GM08714 (cell line): ENCODE data around the gene VWA3A.
"Not testable (repeated sequence)": the region's sequence is repeated elsewhere in the genome, so short reads cannot be mapped to it uniquely, and the experiment has no call there.

Experiments used
- H3K4me3 ChIP-seq: fragments of 200-500 bp; sonication (Bioruptor generic); 2 replicates; pipeline ENCODE4 v1.5.1; 2014; ENCODE audit warnings: mild to moderate bottlenecking, low read length, inconsistent platforms
- ZNF274 ChIP-seq: IDR thresholded peaks from 2 replicates; pipeline ENCODE4 v1.6.1; 2012; ENCODE audit warnings: mild to moderate bottlenecking, low read depth, low read length

VWA3A gene, protein sequence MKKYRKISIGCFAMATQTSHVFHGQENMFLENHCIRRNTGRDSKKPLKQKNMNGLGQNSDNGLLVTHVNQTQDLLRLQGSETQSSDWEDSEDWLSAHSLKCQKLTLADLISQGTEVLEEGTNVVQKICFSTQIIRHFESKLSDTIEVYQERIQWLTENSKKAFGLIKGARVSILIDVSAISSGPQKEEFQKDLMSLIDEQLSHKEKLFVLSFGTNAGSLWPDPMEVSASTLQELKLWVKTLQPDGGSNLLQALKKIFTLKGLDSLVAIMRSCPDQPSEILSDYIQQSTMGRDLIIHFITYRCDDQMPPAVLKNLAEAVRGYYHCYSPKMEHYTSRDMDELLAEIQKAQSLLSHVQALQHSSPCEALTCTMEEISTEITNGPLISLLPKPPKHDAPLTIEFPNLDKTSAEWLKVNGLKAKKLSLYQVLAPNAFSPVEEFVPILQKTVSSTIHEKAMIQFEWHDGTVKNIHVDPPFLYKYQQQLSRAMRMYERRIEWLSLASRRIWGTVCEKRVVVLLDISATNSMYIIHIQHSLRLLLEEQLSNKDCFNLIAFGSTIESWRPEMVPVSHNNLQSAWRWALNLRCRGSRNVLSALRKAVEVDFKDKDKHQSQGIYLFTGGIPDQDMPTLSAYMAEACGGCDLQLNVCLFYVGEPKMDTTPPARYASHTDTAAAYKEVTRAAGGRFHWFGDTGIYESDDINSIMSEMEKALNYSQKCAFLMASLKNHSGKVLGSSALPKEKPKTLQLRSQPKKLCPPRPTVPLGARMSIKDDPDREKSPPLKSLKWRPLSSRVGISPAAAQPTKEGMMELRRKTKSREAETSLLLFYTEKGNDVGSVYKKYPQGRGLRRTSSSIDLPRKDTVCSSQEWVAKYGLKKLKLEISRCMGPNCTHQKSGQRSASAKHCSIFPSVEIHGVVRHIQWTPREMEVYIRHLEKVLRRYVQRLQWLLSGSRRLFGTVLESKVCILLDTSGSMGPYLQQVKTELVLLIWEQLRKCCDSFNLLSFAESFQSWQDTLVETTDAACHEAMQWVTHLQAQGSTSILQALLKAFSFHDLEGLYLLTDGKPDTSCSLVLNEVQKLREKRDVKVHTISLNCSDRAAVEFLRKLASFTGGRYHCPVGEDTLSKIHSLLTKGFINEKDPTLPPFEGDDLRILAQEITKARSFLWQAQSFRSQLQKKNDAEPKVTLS

DNA sequence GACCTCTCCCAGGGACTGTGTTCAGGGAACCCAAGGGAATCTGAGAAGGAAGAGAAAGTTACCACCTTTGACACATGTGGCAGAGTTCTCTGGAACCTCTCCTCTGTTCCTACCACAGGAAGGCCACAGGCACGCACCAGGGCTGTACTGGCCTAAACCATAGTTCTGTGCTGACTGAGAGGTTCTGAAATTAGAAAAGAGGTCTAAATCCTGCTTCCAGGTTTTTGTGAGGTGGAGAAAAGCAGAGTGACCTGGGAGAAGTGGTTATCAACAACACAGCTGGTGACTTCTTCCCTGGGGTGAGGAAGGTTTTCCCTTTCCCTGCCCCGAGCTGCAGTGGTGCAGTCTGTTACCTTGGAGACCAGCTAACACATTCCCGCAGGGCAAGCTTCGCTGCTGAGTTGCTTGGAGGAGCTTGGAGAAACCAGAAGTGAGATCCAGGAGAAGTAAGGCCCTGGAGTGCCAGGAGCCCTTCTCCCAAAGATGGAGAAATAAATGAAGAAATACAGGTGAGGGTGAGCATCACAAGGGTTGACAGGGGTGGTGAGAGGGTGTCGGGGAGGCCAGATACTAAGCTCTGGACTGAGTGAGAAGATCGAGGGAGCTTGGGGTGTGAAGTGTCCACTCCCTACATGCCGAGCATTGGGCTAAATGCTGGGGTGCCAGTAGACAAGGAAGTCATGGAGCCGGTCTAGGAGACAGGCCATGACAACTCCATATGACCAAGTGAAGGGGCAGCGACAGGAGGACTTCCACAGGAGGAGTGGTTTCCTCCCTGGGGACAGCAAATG, at the start of gene VWA3A:
TSS of gene VWA3A (plus strand) at position 399 of the 791 bp plus-strand sequence. CDS start at position 496, 97 bp downstream.
- H3K4me3 ChIP-seq: no peak within 1 kb of the TSS
- no peak for TF ChIP-seq ZNF274

DNA sequence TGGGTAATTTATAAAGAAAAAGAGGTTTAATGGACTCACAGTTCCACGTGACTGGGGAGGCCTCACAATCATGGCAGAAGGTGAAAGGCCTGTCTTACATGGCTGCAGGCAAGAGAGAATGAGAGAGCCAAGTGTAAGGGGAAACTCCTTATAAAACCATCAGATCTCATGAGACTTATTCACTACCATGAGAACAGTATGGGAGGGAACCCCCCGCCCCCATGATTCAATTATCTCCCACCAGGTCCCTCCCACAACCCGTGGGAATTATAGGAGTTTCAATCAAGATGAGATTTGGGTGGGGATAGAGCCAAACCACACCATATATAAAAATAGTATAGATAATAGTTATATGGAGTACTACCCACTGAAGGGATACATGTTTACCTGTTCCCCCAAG, 48.5 kb upstream of the VWA3A start:
- not testable (repeated sequence) for H3K4me3 ChIP-seq

DNA sequence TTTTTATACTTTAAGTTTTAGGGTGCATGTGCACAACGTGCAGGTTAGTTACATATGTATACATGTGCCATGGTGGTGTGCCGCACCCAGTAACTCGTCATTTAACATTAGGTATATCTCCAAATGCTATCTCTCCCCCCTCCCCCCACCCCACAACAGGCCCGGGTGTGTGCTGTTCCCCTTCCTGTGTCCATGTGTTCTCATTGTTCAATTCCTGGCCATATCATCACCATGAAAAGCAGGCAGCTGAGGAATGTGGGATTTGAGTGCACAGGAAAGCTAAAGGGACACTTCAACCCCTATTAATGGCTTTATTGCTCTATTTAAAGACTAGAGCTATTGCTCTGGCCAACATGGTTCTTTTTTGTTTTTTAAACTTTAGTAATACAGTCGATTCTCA, 46.5 kb upstream of the VWA3A start:
- not testable (repeated sequence) for H3K4me3 ChIP-seq

DNA sequence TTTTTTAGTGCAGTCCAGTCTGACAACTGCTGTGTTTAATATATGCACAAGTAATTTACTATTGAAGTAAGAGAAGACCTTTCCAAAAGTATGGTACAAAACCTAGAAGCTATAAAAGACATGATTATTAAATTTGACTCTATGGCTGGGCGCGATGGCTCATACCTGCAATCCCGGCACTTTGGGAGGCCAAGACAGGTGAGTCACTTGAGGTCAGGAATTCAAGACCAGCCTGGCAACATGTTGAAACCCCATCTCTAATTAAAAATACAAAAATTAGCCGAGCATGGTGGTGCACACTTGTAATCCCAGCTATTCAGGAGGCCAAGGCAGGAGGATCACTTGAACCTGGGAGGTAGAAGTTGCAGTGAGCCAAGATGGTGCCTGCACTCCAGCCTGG, 41.4 kb upstream of the VWA3A start:
- H3K4me3 ChIP-seq: no peak overlapping the region
- no peak for TF ChIP-seq ZNF274

DNA sequence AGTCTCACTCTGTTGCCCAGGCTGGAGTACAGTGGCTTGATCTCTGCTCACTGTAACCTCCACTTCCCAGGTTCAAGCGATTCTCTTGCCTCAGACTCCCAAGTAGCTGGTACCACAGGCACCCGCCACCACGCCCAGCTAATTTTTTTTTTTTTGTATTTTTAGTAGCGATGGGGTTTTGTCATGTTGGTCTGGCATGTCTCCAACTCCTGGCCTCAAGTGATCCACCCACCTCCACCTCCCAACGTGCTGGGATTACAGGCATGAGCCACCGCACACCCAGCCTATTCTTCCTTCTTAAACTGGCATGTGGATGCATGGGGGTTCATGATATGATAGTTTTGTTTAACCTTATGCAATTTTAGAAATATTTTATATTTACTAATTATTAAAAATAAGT, 39.4 kb upstream of the VWA3A start:
- no peak for TF ChIP-seq ZNF274
- H3K4me3 ChIP-seq: no peak overlapping the region

DNA sequence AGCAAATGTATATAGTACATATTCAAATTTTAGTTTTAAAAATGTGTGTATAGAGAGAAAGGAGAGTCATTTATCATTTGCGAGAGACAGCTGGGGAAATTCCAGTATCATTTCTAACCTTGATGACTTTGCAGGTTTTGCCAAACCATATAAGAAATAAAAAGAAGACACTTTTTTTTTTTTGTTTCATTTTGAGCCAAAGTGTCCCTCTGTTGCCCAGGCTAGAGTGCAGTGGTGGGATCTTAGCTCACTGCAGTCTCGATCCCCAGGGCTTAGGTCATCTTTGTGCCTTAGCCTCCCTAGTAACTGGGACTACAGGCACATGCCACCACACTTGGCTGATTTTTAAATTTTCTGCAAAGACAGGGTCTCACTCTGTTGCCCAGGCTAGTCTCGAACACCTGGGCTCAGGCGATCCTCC, 38.4 kb upstream of the VWA3A start:
- TF ChIP-seq ZNF274: no peak
- no peak overlapping the region for H3K4me3 ChIP-seq

DNA sequence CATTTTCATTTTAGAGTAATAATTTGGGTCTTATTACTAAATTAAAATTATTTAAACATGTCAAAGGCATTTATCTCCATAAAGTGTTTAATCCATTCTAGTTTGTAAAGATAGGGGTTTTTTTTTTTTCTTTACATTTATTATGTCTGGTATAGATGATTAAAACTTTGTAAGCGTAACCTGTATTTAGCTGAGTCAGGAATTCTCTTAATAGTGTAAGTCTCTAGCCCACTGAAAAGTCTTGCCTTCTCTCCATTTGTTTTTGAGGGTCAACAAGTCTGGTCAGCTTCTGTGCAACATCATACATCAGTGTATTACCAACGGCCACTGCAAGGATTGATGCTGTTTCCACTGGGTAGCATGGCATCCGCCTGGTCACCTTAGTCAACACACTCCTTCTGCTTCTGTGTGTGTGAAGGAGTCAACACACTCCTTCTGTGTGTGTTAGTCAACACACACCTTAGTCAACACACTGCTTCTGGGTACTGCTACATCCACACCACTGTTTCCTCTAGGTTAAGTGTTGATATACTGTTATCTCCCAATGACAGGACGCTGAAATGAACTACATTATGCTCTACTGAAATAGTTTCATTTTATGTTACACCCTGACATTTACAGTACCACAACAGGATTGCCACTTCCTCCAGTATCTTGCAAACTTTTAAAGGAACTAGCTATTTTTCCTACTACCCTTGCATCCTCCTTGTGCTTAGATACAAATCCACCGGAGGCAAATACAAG, 37.3 kb upstream of the VWA3A start:
- no peak for TF ChIP-seq ZNF274
- no peak overlapping the region for H3K4me3 ChIP-seq

DNA sequence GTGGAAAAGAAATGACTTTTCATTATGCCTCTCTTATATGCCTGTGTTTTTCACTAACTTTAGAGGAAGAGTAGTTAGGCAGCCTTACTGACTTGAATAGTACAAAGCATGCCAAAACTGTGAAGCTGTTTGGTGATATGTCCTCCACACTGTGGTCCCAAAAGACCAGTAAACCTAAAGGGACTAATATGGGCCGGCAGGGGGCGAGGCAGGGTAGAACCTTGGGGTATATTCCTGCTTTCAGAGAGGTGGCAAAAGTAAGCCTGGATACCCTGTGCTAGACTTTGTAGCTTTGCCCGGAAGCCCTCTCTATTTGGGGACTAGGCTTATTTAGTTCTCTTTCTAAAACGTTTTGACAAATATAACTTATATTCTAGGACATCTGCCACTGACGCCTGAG, 36.5 kb upstream of the VWA3A start:
- no peak for TF ChIP-seq ZNF274
- H3K4me3 ChIP-seq: no peak overlapping the region

DNA sequence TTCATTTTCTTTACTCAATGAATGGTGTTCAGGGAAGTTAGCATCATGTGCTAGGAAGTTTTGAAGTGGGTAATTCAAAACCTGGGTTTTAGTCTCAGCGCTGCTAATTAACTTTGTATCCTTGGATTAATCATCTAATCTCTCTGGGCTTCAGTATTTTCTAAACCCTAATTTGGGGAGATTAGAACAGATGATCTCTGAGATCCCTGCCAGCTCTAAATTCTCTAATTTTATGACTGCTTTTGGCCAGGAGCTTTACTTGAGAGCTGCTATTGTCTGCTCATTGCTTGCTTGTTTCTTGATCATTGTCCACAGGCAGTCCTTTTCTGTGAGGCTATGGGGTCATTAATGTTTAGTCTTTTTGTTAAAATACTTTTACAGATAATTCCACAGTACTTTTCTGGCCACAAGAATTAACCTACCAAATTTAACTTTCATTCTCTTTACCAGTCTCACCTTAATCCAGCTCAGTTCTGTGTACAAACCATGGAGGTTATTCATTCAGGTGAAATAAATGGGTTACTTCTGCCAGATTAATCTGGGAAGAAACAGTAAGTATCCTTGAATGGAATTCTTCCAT, 28.4 kb upstream of the VWA3A start:
- no peak for TF ChIP-seq ZNF274
- no peak overlapping the region for H3K4me3 ChIP-seq

DNA sequence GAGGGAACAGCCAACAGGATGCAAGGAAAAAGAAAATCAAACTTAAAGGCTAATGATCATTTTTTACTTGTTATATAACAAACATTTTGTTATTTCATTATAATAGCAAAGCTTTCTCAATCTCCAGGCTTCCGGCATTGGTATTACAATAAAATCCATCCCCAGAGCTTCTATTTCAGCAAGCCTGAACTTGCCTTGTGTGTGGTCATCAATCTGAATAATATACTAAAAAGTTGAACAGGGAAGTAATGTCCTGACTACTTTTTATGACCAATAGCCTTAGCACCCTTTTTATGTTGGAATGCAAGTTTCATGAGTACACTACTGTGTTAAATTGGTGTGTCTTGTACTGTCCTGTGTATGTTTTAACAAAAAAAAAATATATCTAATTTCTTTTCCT, 27.1 kb upstream of the VWA3A start:
- H3K4me3 ChIP-seq: no peak overlapping the region
- no peak for TF ChIP-seq ZNF274

DNA sequence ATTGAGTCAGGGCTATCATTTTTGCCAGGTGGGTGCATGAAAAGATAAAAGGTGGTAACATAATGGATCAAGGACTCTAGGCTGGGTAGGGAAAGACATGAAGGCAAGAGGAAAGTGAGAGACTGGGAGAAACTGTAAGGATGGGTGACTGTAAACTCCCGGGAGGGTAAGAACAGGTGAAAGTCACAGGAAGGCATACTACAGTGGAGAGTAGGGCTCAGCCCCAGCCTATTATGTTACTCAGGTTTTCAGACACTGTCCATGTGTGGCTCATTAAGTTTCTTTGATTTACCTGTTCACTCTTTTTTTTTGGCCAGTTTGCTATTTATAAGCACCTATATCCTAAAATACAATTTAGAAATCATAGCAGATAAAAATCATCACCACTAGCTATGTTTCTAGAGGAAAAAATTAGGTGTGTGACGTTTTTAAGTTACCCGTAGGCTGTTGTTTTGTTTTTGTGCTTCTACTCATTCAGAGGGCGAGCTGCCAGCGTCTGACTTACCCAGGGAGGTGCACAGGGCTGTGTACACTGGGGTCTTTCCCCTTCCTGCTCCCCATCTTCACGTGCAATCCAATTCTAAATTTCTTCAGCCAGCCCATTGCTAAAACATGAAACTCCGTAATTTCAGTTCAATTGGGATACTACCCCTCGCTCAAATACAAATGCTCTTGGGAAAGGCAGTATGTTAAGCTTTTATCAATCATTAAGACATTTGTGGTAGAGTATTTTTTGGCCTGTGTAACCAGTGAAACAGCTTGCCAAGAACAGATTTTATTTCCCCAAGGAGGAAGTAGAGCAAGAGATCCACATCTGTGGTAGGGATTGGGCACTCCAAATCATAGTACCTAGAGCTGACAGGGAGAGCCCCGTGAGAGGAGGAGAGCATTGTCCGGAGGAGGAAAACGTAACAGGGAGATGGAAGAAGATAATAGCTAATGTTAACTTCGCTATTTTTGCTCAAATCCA, 21.7 kb upstream of the VWA3A start:
- TF ChIP-seq ZNF274: no peak
- H3K4me3 ChIP-seq: no peak overlapping the region

DNA sequence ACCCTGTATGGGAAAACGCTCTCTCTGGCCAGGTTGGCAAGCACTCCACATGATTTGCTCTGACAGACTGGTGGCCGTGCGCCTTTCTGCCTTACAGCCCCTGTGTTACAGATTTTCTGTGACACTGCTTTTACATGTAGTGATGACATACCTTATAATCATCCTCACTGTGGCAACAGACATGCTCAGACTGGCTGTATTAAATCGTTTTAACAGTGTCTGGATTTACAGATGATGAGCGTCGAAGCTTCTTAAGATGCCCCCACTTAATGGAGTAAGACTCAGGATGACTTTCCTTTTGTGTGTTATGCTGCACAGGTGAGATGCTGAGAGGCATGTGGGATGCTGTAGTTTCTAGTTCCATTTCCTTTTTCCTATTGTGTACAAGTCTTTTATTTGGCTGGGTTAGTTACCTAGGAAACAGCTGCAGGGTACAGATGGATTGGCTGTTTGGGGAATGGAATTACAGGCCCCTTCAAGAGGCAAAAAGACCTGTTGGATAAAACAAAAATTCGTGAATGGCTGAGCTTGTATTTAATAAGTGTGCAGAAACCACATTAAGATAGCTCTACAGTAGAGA, 20.9 kb upstream of the VWA3A start:
- TF ChIP-seq ZNF274: no peak
- no peak overlapping the region for H3K4me3 ChIP-seq
